Putamen (tissue), 1 donor: Measurements from ENCODE around the gene GSN.

Source experiments
- DNase-seq: peaks from one replicate; pipeline ENCODE4 v3.0.0-alpha.2; 2016; ENCODE audit warnings: low spot score

Gene GSN

DNA sequence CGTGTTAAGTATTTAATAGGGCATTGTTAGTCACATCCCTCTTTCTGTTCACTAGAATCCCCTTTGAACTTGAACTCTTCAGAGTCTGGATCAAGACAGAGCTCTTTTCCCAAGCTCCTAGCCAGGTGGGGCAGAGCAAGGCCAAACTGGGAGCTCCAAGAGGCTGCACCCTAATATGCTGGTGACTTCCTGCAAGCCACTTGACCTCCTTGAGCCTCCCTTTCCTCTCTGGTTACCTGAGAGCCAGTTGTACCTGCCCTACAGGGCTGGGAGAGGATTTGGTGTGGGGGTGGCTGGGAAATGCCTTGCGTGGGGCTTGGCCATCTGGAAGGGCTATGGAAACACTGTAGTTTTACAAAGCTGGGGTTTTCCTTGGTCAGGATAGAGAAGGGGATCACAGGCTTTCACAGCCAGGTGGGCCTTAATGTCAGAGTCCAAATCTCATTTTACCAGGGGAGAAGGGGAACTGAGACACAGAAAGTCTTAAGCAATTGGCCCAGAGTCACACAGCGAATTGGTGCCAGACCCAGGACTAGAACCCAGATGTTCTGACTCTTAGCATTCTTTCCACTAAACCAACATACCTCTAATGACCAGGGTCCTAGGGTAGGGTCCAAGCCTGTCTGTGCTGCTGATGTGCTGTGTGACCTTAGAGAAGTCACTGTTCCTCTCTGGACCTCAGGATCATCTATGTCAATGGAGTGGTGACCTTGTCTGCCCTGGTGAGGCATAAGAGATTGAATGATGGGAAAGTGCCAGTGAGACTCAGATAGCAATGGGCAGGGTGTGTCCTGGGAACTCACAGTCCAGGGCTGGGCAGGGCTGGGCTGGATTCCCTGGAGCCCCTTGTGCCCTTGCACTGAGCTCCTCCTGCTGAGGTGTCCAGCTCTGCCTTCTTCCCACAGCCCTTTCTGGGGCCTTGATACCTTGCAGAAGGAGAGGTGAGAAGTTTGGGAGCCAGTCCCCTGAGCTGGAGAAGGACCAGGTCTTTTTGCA, 35.8 kb downstream of the GSN start:
- no peak for DNase-seq

DNA sequence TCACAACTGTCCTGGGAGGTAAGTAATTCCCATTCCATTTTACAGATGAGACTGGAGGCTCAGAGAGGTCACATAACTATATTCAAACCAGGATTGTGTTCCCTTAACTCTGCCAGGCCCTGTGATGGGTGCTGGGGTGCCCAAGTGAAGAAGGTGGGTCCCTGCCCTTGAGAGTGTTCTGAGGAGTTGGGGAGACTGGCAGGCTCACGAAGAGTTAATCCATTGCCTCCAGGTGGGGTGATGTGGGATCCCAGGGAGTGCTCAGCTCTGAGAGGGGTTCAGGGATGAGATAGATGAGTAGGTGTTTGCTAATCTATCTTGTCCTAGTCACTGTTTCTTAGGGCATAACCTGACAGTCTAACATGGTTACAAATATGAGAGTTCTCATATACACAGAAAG, 36.7 kb downstream of the GSN start:
- DNase-seq, result no peak

DNA sequence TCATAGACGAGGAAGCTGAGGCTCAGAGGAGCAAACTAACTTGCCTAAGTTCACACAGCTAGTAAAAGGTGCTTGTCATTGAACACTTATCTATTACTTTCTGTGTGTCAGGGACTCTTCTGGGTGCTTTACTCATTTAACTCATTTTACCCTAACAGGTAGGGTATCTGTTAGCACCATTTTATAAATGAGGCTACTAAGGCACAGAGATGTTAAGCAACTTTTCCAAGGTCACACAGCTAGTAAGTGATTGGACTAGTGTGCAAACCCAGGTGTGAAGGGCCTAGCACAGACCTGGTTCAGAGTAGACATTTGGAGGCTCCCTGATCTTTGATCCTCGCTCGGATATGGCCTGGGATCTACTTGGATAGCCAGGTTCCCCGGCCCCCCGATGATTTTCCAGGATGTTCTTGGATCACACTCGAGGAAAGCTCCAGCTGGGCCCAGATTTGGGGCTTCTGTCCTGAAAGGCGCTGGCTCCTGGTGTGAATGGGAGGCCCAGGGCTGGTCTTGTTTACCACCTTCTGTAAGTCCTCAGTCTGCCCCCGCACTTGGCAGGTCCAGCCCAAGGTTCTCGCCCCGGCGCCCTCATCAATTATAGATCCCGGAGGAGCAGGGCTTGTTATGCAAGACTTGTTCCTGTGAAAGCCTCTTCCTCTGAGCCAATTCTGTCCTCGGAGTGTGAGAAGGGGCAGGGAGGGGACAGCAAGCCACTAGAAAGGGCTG, 37.5 kb downstream of the GSN start:
- no peak for DNase-seq

GRCh38 chr9:121307976-121308375, 40.0 kb downstream of the GSN start:
- DNase-seq, result no peak

- DNase-seq, result no peak
Observed at GRCh38 chr9:121308765-121309164, 40.8 kb downstream of the GSN start.

DNA sequence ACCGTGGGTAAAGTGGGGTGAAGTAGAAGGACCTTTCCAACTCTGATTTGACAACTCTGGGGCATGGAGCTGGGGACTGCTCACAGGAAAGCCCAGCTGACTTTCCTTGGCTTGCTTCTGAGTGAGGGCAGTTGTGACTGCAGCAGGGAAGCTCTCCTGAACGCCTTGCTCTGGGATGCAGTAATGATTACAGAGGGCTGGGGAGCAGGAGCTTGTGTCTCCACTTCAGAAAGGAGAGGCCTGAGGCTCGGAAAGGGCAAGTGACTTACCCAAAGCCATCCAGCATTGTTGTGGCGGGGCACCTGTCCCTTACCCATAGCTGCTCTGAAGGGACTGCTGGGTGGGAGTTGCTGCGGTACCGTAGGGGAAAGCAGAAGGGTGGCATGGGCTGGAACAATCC, 41.2 kb downstream of the GSN start:
- DNase-seq, result no peak

DNA sequence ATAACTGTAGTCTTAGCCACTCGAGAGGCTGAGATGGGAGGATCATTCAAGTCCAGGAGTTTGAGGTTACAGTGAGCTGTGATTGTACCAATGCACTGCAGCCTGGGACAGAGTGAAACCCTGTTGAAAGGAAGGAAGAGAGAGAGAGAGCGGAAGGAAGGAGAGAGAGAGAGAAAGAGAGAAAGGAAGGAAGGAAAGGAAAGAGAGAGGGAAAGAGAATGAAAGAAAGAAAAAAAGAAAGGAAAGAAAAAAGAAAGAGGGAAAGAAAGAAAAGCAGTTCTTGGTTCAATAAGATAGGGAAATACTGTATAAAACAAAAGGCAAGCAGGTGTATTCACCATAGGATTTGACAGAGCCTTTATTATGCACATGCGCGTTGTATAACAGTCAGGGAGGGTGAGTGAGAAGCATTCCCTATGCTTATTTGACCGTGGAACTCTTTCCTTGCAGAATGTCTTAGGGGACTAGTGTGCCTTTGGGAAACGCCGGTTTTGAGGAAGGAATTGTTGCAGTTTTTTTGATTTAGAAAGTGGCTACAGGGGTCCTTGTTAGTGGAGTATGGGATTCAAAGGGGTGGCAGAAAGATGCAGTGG, 42.0 kb downstream of the GSN start:
- DNase-seq, result no peak

- no peak for DNase-seq
Observed at GRCh38 chr9:121310571-121310970, 42.6 kb downstream of the GSN start.

DNA sequence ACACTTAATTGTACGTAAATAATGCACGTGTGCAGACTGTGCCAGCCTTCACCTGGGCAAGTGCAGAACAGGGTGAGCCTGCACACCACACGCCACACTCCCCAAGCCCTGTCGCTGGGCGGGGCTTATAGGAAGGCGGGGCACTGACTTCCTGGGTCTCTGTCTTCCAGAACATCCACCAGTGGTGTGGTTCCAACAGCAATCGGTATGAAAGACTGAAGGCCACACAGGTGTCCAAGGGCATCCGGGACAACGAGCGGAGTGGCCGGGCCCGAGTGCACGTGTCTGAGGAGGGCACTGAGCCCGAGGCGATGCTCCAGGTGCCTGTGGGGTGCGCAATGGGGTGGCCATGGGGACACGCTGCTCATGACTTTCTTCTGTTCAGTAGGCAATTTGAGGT, 44.2 kb downstream of the GSN start:
- DNase-seq, result no peak

DNA sequence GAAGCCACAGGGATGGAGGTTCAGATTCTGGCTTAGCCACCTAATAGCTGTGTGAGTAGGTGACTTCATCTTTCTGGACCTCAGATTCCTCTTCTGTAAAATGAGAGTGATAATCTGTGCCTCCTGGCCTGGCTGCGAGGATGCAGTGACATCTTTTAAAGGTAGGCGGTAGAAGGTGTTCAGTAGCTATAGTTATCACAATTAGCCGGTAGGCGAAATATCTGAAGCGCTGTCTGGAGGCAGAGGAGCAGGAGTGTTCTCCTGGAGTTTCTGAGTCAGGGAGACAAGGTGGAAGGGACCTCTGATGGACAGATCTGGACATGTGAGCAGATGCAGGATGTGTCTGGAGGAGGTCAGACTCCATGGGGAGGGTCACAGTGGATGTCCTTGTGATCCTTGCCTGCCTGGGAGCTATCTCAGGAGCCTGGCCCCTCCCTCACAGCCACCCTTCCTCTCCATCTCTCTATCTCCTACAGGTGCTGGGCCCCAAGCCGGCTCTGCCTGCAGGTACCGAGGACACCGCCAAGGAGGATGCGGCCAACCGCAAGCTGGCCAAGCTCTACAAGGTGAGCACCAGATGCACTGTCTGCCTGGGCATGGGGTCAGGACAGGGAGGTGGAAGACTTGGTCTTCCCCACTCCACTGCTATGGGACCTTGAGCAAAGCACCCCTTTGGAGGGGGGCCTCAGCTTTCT, 45.6 kb downstream of the GSN start:
- DNase-seq, result no peak

GRCh38 chr9:121316378-121316777, 48.4 kb downstream of the GSN start:
- no peak for DNase-seq

DNA sequence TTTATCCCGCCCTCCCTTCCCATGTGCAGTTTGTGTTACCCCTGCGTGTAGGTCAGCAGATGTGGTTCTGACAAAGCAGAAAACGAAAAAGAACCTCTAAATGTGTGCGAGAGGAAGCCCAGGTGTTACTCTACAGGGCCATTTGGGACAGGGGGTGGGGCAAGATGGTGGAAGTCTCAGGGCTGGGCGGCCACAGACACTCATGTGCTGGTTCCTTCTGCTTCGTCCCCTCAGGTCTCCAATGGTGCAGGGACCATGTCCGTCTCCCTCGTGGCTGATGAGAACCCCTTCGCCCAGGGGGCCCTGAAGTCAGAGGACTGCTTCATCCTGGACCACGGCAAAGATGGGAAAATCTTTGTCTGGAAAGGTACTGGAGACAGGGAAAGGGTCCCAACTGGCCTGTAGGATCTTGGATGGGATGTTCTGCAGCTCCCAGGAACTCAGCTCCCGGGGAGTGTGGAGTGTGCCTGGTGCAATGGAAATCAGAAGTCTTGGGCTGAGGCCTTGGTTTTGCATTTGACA, 49.0 kb downstream of the GSN start:
- DNase-seq, result no peak

- no peak for DNase-seq
Observed at GRCh38 chr9:121317737-121318630, 50.0 kb downstream of the GSN start.

- no peak for DNase-seq
Observed at GRCh38 chr9:121318631-121319382, 50.8 kb downstream of the GSN start.

GRCh38 chr9:121319383-121319780, 51.4 kb downstream of the GSN start:
- no peak for DNase-seq

DNA sequence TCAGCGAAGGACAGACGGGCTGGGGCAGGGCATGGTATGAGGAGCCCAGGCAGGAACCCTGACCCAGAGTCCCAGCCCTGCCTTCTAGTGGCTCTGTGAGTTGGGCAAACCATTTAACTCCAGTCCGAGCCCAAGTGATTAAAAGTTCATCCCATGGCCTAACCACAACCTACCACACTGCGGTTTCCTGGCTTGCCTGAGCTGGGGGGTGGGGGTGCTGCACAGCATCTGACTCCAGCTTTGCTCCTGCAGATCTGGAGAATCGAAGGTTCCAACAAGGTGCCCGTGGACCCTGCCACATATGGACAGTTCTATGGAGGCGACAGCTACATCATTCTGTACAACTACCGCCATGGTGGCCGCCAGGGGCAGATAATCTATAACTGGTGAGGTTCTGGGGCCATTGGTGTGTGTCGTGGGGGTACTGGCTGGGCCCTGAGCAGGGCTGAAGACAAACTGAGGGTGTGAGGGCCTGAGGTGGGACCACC, 53.1 kb downstream of the GSN start:
- DNase-seq, result no peak

DNA sequence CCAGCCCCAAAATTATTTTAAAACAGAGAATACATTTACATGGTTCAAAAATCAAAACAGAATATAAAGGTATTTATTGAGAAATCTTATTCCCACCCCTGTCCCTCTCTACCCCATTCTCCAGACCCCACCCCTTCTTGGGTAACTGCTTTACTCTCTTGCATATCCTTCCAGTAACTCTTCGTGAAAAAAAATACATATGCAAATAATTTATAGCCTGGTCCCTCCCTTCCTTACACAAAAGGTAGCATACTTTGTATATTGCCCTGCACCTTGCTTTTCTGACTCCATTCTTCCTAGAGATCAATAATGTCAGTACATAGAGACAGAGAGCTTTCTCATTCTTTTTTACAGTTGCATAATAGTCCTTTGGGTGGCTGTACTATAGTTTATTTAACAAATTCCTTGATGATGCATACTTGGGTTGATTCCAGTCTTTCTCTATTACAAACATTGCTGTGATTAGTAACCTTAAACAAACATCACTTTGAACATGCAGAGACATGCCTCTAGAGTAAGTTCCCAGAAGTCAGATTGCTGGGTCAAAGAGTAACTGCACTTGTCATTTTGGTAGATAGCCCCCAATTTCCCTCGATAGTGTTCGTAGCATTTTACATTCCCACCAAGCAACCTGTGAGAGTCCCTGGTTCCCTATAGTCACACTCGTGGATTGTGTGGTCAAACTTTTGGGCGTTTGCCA, 54.2 kb downstream of the GSN start:
- no peak for DNase-seq

DNA sequence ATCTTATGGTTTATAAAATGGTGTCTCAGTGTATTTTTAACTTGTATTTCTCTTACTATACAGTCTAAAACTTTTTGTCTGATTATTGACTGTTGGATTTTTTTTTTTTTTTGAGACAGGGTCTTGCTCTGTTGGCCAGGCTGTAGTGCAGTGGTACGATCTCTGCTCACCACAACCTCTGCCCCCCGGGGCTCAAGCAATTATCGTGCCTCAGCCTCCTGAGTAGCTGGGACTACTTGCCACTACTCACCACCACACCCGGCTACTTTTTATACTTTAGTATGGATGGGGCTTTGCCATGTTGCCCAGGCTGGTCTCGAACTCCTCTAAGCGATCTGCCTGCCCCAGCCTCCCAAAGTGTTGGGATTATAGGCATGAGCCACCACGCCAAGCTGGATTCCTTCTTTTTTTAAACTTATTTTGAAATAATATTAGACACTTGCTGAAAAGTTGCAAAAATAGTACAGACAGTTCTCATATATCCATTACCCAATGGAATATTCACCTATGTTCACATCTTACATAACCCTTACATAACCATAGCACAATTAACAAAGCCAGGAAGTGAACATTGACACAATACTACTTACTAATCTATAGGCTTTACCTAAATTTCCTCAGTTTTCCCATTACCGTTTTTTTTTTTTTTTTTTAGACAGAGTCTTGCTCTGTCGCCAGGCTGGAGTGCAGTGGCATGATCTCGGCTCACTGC, 54.9 kb downstream of the GSN start:
- no peak for DNase-seq
